HG03354 (cell line): Measurements from ENCODE around the gene GIPC1.
"Not testable (repeated sequence)": the region's sequence is repeated elsewhere in the genome, so short reads cannot be mapped to it uniquely, and the experiment has no call there.

ENCODE experiments used
- ATAC-seq: cut with Tn5 transposase; IDR thresholded peaks from one replicate; pipeline ENCODE4 v1.9.1; 2021; ENCODE audit warnings: mild to moderate bottlenecking; ENCODE audit not compliant: unreplicated experiment, poor library complexity, severe bottlenecking

Gene GIPC1, protein sequence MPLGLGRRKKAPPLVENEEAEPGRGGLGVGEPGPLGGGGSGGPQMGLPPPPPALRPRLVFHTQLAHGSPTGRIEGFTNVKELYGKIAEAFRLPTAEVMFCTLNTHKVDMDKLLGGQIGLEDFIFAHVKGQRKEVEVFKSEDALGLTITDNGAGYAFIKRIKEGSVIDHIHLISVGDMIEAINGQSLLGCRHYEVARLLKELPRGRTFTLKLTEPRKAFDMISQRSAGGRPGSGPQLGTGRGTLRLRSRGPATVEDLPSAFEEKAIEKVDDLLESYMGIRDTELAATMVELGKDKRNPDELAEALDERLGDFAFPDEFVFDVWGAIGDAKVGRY

DNA sequence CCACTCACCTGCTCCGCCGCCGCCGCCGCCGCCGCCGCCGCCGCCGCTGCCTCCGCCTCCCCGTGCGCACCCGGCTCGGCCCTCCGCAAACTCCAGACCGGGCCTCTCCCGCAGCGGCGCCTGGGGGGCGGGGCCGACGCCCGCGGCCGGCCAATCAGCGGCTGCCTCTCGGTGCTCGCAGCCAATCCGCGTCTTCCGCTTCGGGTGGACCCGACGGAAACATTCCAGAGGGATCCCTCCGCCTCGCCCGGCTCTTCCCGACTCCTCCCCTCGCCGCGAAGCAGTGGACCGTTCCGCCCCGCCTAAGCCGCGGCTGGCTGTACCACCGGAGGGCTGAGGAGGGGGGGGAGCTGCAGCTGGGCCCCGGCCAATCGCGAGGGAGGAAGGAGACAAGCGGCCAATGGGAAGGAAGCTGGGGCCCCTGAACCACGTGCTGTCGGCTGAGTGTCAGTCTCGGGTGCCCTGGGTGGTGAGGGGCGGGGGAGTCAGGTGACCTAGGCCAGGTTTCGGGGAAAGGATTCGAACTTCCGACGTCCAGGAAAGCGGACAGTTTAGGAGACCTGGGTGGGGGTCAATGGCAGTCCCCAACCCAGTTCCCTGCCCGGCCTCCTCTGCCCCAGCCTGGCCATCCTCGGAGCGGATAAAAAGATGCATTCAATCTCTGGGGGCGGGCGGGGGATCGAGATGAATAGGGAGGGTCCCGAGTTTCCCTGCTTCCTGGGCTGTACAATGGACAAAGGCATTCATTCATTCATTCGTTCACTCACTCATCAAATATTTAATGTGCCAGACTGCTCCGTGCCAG, at the start of gene GIPC1:
GIPC1 (minus strand) TSS at position 99 of the 805 bp plus-strand sequence. CDS start 13,151 bp downstream, outside the sequence.
- ATAC-seq, result peak; percentile 67

DNA sequence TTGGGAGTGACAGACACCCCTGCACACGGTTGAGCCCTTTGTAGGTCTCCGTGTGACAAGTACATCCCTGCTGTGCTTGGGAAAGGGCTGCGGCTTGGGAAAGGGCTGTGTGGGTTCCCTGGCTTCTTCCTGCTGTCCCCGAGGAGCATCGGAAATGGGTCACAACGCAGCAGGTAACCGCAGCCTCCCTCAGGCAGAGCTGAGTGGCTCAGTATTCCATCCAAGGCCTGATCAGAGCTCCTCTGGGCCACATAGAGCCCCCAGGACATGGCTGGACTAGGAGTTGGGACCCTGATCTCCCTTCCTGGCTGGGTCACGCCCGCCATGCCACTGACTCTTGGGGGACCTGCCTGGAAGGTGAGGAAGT, 49.8 kb upstream of the GIPC1 start:
- ATAC-seq, result no peak

DNA sequence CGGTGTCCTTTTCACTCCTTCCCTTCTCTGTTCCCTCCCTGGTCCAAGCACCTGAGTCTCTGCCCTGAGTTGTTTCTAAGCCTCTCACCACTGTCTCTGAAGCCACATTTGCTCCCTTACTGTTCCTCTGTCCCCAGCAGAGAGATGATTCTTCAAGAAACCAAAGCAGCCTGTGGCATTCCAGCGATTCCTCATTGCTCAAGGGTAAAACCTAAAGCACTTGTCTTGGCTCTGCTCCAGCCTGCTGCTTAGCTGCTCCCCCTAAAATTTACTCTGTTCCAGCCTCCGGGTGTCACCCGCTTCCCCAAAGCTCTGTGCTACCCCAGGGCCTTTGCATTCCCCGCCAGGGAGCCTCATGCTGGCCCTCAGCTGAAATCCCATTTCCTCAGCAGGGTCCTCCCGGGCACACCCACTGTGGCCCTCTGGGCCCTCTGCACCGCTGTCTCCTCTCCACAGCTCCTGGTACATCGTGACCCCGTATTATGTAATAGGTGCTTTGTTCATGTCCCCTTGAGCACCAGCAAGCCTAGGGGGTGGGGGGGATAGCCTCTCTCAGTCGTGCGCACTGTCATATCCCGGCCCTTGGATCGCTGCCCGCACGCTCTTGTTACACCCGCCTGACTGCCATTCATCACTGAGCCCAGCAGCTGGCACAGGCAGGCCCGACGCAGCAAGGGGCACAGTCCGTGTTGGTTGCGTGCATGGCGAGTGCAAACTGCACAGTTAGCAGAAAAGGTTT, 49.2 kb upstream of the GIPC1 start:
- ATAC-seq, result no peak

DNA sequence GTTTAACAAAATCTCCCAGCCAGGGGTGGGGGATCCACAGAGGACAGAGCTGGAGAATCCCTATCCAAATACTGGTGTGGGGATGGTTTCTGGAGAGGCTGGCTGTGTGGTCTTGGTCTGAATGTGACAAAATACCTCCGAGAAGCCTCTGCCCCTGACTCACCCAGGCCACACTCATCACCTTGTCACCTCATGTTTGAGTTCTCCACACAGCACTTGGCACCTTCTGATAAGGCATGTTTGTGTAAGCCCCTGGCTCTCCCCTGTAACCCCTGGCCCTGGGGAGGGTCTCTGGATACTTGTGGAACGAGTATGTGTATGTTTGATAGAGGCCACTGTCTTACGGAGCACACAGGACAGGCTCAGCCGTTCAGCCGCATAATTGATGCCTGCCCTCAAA, 48.1 kb upstream of the GIPC1 start:
- ATAC-seq, result no peak

DNA sequence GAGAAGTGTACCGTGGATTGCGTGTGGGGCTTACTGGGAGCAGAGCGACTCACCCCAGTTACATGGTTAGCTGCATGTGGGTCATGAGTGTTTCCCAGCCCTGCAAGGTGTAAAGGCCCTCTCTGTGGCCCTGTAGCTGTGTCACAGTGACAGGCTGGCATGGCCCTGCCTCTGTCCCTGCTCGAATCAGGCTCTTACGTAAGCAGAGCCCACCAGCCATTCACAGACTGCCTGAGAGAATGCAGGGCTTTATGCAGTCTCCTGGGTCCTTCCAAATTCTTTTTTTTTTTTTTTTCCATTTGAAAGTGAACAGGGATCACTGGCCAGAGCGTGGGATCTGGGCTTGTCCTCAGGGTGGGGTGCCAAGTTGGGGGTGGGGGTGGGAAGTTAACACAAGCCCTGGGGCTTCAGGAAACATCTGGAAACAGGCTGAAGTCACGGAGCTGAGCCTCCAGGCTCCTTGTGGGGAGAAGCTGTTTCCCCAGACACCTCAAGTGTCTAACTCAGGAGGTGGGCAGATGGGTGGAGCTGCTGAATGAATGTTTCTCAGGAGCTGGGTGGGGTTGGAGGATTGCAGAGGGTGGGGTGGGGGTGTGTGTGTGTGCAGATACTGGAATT, 46.9 kb upstream of the GIPC1 start:
- no peak for ATAC-seq

DNA sequence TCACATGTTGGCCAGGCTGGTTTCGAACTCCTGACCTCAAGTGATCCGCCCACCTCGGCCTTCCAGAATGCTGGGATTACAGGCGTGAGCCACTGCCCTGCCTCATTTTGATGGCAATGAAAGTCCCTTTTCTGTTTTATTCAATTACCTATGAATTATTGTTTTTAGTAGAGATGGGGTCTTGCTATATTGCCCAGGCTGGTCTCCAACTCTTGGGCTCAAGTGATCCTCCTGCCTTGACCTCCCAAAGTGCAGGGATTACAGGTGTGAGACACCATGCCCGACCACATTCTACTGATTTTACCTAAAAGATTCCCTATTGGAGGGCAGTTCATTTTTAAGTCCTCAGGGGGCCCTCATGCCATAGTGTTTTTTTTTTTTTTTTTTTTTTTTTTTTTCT, 46.1 kb upstream of the GIPC1 start:
- not testable (repeated sequence) for ATAC-seq

DNA sequence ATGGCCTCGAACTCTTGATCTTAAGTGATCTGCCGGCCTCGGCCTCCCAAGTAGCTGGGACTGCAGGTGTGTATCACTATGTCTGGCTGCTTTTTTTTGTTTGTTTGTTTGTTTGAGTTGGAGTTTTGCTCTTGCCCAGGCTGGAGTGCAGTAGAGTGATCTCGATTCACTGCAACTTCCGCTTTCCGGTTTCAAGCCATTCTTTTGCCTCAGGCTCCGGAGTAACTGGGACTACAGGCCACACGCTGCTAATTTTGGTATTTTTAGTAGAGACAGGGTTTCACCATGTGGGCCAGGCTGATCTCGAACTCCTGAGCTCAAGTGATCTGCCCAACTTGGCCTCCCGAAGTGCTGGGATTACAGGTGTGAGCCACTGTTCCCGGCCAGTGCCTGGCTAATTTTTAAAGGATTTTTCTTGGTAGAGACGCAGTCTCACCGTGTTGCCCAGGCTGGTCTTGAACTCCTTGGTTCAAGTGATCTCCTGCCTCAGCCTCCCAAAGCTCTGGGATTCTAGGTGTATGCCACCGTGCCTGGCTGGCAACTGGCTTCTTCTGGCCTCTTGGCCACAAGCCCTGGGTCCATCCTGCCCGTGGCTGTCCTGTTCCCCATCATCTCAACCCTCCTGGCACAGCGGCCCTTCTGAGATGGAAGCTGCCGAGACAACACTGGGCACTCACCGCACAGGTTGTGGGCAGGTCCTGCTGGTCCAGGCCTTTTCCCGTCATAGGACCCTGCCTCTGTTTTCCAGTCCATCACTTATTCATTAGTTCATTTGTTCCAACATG, 45.0 kb upstream of the GIPC1 start:
- ATAC-seq, result no peak

DNA sequence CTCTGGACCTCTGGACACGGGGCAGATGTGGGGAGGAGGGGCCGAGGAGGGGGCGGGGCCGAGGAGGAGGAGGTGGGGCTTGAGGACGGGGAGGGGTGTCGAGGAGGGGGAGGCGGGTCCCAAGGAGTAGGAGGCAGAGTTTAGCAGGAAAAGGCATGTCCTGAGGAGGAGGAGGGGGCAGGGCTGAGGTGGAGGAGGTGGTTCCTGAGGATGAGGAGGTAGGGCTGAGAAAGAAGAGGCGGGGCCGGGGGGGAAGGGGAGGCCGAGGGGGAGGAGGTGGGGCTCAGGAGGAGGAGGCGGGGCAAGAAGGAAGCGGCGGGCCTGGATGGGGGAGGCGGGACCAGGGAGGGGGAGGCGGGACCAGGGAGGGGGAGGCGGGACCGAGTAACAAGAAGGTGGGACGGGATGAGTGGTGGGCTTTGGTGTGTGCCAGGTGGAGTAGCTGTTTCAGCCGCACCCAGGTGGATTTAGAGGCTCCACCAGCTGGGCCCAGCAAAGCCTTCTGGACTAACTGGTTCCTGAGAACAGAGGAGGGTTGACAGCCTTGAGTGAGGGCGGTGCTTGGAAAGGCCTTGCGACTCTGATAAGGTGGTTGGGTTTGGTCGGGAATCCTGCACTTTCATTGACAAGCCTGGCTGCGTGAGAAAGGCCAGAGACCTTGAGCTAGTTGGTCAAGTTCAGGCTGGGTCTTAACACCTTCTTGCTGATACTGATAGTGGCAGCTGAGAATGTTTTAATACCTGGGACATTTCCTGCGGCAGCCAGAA, 41.2 kb upstream of the GIPC1 start:
- ATAC-seq, result no peak

DNA sequence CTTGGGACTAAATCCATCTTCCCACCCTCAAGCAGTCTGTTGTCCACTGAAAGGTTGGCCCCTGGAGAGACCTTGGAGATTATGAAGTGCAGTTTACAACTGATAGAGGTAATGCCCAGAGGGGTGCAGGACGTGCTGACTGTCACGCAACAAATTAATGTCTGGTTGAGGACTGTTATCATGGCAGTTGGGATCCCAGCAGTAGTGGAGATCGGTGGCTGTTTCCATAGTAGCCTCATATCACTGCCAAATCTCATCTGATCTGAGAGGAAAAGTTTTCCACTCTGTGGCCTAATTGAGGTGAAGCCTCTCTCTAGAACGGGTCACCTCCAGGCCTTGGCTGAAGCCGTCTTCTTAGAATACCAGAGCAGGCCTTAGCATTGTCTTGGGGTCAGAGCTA, 37.5 kb upstream of the GIPC1 start:
- no peak for ATAC-seq

DNA sequence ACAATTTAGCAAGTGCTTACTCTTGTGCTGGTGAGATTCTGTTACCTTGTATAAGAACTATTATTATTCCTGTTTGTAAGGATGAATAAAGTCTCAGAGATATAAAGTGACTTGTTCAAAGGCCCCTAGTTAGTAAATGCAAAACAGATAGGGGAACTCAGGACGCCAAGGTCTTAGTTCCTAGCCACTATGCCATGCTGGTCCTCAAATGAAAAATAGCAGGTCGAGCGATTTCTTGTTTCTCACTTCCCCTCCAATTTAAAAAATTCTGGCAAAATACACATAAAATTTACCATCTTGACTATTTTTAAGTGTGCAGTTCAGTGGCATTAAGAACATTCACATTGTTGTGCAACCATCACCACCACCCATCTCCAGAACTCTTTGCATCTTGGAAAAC, 34.6 kb upstream of the GIPC1 start:
- no peak for ATAC-seq

DNA sequence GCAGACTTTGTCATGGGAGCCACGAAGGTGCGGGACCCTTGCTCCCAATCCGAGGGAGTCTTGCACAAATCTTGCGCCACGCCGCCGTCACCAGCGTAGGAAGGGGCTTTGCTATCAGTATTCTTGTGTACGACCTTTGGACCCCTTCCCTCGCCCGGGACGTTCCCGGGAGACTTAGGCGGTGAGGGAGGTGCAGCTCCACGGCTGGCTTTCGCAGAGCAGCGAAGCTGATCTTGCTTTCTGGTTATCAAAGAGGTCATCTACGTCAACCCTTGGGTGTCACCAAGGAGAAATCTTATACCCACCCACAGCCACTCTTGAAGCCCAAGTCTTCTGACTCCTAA, 34.0 kb upstream of the GIPC1 start:
- no peak for ATAC-seq

DNA sequence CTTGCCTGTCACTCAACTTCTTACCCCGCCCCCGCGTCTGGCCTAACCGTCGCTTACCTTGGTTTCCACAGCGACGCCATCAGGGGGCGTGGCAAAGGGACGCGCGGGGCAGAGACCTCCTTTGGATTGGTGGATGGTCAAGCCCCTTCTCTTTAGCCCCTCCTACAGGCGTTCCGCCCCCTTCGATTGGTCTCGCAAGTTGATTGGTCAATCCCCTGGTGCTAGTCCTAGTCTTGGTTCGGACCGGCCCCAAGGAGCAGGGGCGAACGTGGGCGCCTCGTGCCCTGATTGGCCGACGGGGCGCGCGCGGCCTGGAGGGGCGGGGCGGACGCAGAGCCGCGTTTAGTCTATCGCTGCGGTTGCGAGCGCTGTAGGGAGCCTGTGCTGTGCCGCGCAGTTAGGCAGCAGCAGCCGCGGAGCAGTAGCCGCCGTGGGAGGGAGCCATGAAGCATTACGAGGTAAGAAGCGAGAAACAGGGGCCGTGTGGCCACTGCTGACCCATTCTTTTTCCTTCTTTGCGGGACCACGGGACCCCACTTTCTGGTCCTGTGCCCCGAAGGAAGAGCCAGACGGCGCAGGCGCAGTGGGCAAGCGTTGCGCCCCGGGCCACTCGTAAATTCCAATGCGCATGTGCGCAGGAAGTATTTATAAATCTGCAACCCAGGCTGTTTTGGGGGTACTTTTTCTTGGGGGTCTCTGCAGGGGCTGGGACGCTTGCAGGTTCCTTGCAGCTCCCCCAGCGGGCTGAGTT, 33.5 kb upstream of the GIPC1 start, which contains the start of gene TECR:
TECR (plus strand) TSS at position 341 of the 751 bp plus-strand sequence; CDS start at position 444, 103 bp downstream.
- peak; percentile 93 for ATAC-seq

DNA sequence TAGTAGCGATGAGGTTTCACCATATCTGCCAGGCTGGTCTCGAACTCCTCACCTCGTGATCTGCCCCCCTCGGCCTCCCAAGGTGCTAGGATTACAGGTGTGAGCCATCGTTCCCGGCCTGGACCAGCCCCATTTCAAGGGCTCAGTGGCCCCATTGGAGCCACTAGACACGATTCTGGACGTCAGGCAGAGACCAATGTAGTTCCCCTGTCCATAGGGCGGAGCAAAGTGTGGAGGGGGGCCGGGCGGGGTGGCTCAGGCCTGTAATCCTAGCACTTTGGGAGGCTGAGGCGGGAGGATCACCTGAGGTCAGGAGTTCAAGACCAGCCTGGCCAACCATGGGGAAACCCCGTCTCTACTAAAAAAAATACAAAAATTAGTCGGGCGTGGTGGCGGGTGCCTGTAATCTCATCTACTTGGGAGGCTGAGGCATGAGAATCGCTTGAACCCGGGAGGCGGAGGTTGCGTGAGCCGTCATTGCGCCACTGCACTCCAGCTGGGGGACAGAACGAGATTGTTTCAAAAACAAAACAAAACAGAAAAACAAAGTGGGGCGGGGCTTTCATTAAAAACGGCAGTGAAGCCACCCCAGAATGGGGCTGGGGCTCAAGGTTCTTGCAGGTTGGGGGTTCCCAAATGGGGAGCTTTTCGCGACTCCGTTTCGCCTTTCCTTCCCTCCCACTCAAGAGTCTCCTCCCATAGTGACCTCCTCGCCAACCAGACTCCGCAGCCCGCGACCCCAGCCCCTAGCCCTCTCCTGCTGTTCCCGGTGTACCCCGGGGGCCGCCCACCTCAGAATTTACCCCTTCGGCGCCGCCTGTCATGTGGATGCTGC, 32.7 kb upstream of the GIPC1 start:
- ATAC-seq, result peak; percentile 1

DNA sequence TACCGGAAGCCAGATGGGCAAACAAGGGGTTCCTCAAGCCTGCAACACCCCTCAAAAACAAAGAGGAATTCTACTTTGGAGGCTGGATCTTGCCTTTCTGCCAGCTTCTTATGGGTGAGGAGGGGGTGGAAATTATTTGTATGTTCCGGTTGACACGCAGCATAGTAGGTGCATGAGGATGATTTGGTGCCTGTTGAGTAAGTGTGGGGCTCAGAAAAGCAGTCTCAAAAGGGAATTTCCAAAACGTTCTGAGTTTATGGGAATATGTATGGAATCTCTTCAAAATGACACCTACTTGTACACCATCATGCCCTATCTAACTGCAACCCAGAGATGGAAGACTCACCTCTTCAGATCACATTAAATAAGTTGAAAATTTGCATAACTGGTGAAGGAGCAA, 30.5 kb upstream of the GIPC1 start:
- ATAC-seq, result no peak

DNA sequence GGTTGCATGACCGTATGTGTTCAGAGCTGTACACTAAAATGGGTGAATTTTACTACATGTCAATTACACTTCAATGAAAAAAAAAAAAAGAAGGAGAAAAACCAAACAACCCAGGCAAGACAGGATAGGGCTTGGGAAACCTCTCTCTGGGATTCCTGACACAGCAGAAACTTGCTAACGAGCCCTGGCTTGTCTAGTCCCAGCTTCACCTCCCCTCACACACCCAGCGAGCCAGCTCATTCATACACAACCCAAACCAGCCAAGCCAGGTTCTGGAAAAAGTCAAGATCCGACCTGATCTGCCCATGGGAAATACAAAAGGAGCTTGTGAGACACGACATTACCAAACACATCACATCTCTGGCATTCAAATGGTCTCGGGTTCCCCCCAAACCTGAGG, 29.8 kb upstream of the GIPC1 start:
- ATAC-seq, result no peak

DNA sequence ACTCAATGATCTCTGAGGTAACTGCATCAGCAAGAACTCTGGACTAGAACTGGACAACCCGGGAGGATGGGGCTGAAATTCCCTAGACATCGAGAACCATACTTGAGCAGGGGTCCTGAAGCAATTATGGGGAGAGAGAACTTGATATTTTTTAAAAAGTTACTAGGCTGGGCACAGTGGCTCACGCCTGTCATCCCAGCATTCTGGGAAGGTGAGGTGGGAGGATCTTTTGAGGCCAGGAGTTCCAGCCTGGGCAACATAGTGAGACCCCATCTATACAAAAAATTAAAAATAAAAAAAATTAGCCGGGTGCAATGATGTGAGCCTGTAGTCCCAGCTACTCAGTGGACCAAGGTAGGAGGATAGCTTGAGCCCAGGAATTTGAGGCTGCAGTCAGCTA, 24.6 kb upstream of the GIPC1 start:
- no peak for ATAC-seq

DNA sequence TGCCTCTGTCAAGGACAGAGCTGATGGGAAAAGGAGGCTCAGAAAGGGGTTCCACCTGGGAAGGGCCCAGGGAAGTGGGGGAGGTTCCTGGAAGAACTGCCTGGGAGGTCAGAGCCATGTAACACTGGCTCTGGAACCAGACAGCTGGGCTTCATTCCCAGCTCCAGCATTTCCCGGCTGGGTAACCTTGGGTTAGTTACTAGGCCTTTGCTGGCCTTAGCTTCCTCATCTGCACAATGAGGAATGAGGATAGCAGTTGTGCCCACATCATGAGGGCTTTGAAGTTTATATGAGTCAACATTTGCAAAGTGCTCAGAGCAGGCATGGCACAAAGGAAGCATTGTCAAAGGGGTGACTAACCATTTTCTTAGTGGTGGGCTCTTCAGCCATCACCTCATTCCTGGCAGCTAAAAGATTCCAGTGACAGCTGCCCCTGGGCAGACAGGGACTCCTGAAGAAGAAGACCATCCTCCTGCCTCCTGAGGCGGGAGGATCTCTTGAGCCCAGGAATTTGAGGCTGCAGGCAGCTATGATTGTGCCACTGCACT, 24.0 kb upstream of the GIPC1 start:
- ATAC-seq, result no peak
